Immature natural killer cell (primary cell): ENCODE results near the gene ZNF597. TPM values are rescaled to one million over a fixed set of nuclear protein-coding genes. Genes with fewer than 3 reads are reported as not detected.
A peak's percentile ranks its signal among the peaks of the same experiment; 100 is the strongest.

ENCODE experiments used
- DNase-seq, 3 donors: peaks; one replicate each; pipeline ENCODE4 v3.0.0; 2022; ENCODE audit warnings: mixed read lengths in 1 of 3
- H3K27ac Mint-ChIP-seq, 6 donors: one replicate each; pipeline ENCODE4 v1.8.0; 2020; ENCODE audit warnings: mixed read lengths in 6 of 6, mild to moderate bottlenecking in 5 of 6, inconsistent platforms in 4 of 6, moderate library complexity in 3 of 6
- H3K27me3 Mint-ChIP-seq, 3 donors: one replicate each; pipeline ENCODE4 v1.8.0; 2020 to 2021; ENCODE audit warnings: low read depth in 3 of 3, mild to moderate bottlenecking in 3 of 3, mixed read lengths in 3 of 3, moderate library complexity in 3 of 3, inconsistent platforms in 1 of 3
- H3K36me3 Mint-ChIP-seq, 3 donors: one replicate each; pipeline ENCODE4 v1.8.0; 2020; ENCODE audit warnings: mixed read lengths in 3 of 3, inconsistent platforms in 2 of 3, mild to moderate bottlenecking in 2 of 3
- H3K4me1 Mint-ChIP-seq, 2 donors: one replicate each; pipeline ENCODE4 v1.8.0; 2020; ENCODE audit warnings: inconsistent platforms in 2 of 2, mild to moderate bottlenecking in 2 of 2, mixed read lengths in 2 of 2, moderate library complexity in 1 of 2
- H3K4me3 Mint-ChIP-seq, 5 donors: one replicate each; pipeline ENCODE4 v1.8.0; 2020; ENCODE audit warnings: mild to moderate bottlenecking in 5 of 5, mixed read lengths in 5 of 5, inconsistent platforms in 3 of 5, moderate library complexity in 3 of 5
- H3K9me3 Mint-ChIP-seq, 6 donors: one replicate each; pipeline ENCODE4 v1.8.0; 2020; ENCODE audit warnings: mild to moderate bottlenecking in 6 of 6, mixed read lengths in 6 of 6, inconsistent platforms in 4 of 6, moderate library complexity in 3 of 6
- polyA plus RNA-seq, 3 donors: library from polyadenylated mRNA; unstranded; fragments of 300-500 nt; fragmentation: Illumina TruSeq; gene quantifications; one replicate each; pipeline ENCODE4 v1.2.3, GENCODE V29; 2021

Gene ZNF597
- polyA plus RNA-seq, 3 donors from 2014 or later, result 0.37 to 1.7 (median 1.2) TPM

GRCh38 chr16:3470723-3471122 lies 27.4 kb upstream of the ZNF597 start:
- Mint-ChIP-seq H3K4me1 (peaks cover 56 to 60% of the 10 kb centered on the region in 2 donors), H3K27me3 (peaks cover 0 to 1% (median 0%) of the 10 kb centered on the region in 3 donors), H3K9me3 (no peaks in the 10 kb centered on the region), H3K36me3 (no peaks in the 10 kb centered on the region), H3K27ac (peak overlapping the region in 2 of 6 donors; percentile 23 to 45), H3K4me3 (no peak overlapping the region)
- DNase-seq, result no peak

GRCh38 chr16:3469736-3470135 lies 26.4 kb upstream of the ZNF597 start:
- DNase-seq, result no peak
- peak overlapping the region in 1 of 6 donors; percentile 60 for H3K27ac Mint-ChIP-seq
- peaks cover 59 to 62% of the 10 kb centered on the region in 2 donors for H3K4me1 Mint-ChIP-seq
- no peak overlapping the region for H3K4me3 Mint-ChIP-seq
- H3K9me3 Mint-ChIP-seq, result no peaks in the 10 kb centered on the region
- H3K36me3 Mint-ChIP-seq, result no peaks in the 10 kb centered on the region
- peaks cover 0 to 1% (median 0%) of the 10 kb centered on the region in 3 donors for H3K27me3 Mint-ChIP-seq

- Mint-ChIP-seq H3K36me3 (no peaks in the 10 kb centered on the region), H3K4me1 (peaks cover 69 to 74% of the 10 kb centered on the region in 2 donors), H3K9me3 (no peaks in the 10 kb centered on the region), H3K4me3 (no peak overlapping the region), H3K27ac (no peak overlapping the region), H3K27me3 (peaks cover 0 to 1% (median 0%) of the 10 kb centered on the region in 3 donors)
- DNase-seq, result no peak
Observed at GRCh38 chr16:3468501-3468900, 25.2 kb upstream of the ZNF597 start.

GRCh38 chr16:3467921-3468320 lies 24.6 kb upstream of the ZNF597 start:
- no peak for DNase-seq
- Mint-ChIP-seq H3K27me3 (no peaks in the 10 kb centered on the region), H3K4me1 (peaks cover 65 to 70% of the 10 kb centered on the region in 2 donors), H3K36me3 (no peaks in the 10 kb centered on the region), H3K4me3 (no peak overlapping the region), H3K9me3 (no peaks in the 10 kb centered on the region), H3K27ac (peak overlapping the region in 2 of 6 donors; percentile 34 to 57)

GRCh38 chr16:3467182-3467581 lies 23.9 kb upstream of the ZNF597 start:
- DNase-seq, result no peak
- Mint-ChIP-seq H3K4me1 (peaks cover 64 to 69% of the 10 kb centered on the region in 2 donors), H3K9me3 (no peaks in the 10 kb centered on the region), H3K27ac (peak overlapping the region in 4 of 6 donors; percentile 34 to 67 (median 40)), H3K4me3 (no peak overlapping the region), H3K36me3 (no peaks in the 10 kb centered on the region), H3K27me3 (no peaks in the 10 kb centered on the region)

- H3K36me3 Mint-ChIP-seq, result no peaks in the 10 kb centered on the region
- H3K9me3 Mint-ChIP-seq, result no peaks in the 10 kb centered on the region
- H3K27ac Mint-ChIP-seq, result no peak overlapping the region
- peaks cover 68 to 78% of the 10 kb centered on the region in 2 donors for H3K4me1 Mint-ChIP-seq
- DNase-seq, result no peak
- H3K4me3 Mint-ChIP-seq, result no peak overlapping the region
- no peaks in the 10 kb centered on the region for H3K27me3 Mint-ChIP-seq
Observed at GRCh38 chr16:3465911-3466584, 22.7 kb upstream of the ZNF597 start.

GRCh38 chr16:3465301-3465700 lies 22.0 kb upstream of the ZNF597 start:
- Mint-ChIP-seq H3K36me3 (no peaks in the 10 kb centered on the region), H3K4me3 (no peak overlapping the region), H3K4me1 (peaks cover 72 to 79% of the 10 kb centered on the region in 2 donors), H3K9me3 (no peaks in the 10 kb centered on the region), H3K27me3 (no peaks in the 10 kb centered on the region), H3K27ac (peak overlapping the region in 1 of 6 donors; percentile 53)
- DNase-seq, result no peak

GRCh38 chr16:3461151-3461550 lies 17.8 kb upstream of the ZNF597 start:
- Mint-ChIP-seq H3K36me3 (no peaks in the 10 kb centered on the region), H3K4me3 (peak overlapping the region; percentile 39 to 91 (median 46)), H3K9me3 (no peaks in the 10 kb centered on the region), H3K27ac (peak overlapping the region; percentile 42 to 92 (median 78)), H3K4me1 (peaks cover 66 to 76% of the 10 kb centered on the region in 2 donors), H3K27me3 (peaks cover 0 to 8% (median 4%) of the 10 kb centered on the region in 3 donors)
- peak; percentile 45 to 55 (median 52) for DNase-seq

- no peak for DNase-seq
- H3K4me1 Mint-ChIP-seq, result peaks cover 63 to 74% of the 10 kb centered on the region in 2 donors
- H3K27me3 Mint-ChIP-seq, result peaks cover 0 to 8% (median 4%) of the 10 kb centered on the region in 3 donors
- H3K4me3 Mint-ChIP-seq, result peak overlapping the region in 4 of 5 donors; percentile 27 to 91 (median 44)
- H3K9me3 Mint-ChIP-seq, result no peaks in the 10 kb centered on the region
- peak overlapping the region; percentile 42 to 92 (median 83) for H3K27ac Mint-ChIP-seq
- no peaks in the 10 kb centered on the region for H3K36me3 Mint-ChIP-seq
Observed at GRCh38 chr16:3460585-3460984, 17.3 kb upstream of the ZNF597 start.

- Mint-ChIP-seq H3K27me3 (peaks cover 0 to 8% (median 4%) of the 10 kb centered on the region in 3 donors), H3K27ac (peak overlapping the region; percentile 65 to 97 (median 86)), H3K4me3 (peak overlapping the region; percentile 4 to 94 (median 93)), H3K9me3 (no peaks in the 10 kb centered on the region), H3K36me3 (no peaks in the 10 kb centered on the region), H3K4me1 (peaks cover 59 to 70% of the 10 kb centered on the region in 2 donors)
- DNase-seq, result no peak
Observed at GRCh38 chr16:3460121-3460520, 16.8 kb upstream of the ZNF597 start.

- Mint-ChIP-seq H3K36me3 (no peaks in the 10 kb centered on the region), H3K27me3 (peaks cover 1 to 8% (median 4%) of the 10 kb centered on the region in 3 donors), H3K4me1 (peaks cover 56 to 67% of the 10 kb centered on the region in 2 donors), H3K9me3 (no peaks in the 10 kb centered on the region), H3K27ac (peak overlapping the region; percentile 65 to 97 (median 86)), H3K4me3 (peak overlapping the region; percentile 90 to 94 (median 93))
- DNase-seq, result peak in 1 of 3 donors; percentile 6
Observed at GRCh38 chr16:3459401-3460090, 16.2 kb upstream of the ZNF597 start.

GRCh38 chr16:3458852-3459361 lies 15.6 kb upstream of the ZNF597 start:
- H3K9me3 Mint-ChIP-seq, result no peaks in the 10 kb centered on the region
- no peak for DNase-seq
- peak overlapping the region; percentile 90 to 94 (median 93) for H3K4me3 Mint-ChIP-seq
- peak overlapping the region; percentile 65 to 97 (median 86) for H3K27ac Mint-ChIP-seq
- peaks cover 4 to 8% (median 6%) of the 10 kb centered on the region in 3 donors for H3K27me3 Mint-ChIP-seq
- no peaks in the 10 kb centered on the region for H3K36me3 Mint-ChIP-seq
- H3K4me1 Mint-ChIP-seq, result peaks cover 50 to 60% of the 10 kb centered on the region in 2 donors

GRCh38 chr16:3458278-3458851 lies 15.1 kb upstream of the ZNF597 start:
- H3K27ac Mint-ChIP-seq, result peak overlapping the region; percentile 65 to 97 (median 86)
- H3K9me3 Mint-ChIP-seq, result no peaks in the 10 kb centered on the region
- DNase-seq, result peak in 1 of 3 donors; percentile 9
- no peaks in the 10 kb centered on the region for H3K36me3 Mint-ChIP-seq
- H3K27me3 Mint-ChIP-seq, result peaks cover 4 to 8% (median 6%) of the 10 kb centered on the region in 3 donors
- peaks cover 48 to 56% of the 10 kb centered on the region in 2 donors for H3K4me1 Mint-ChIP-seq
- peak overlapping the region; percentile 90 to 94 (median 93) for H3K4me3 Mint-ChIP-seq
